Stimulated activated CD4-positive, alpha-beta T cell treated with anti-CD3 and anti-CD28 coated beads, Interleukin-4, amount 100 ng/mL, for 1 hour (primary cell): ENCODE measurements around the gene OCEL1.
"Not testable (repeated sequence)": the region's sequence is repeated elsewhere in the genome, so short reads cannot be mapped to it uniquely, and the experiment has no call there.

ENCODE experiments used
- DNase-seq: peaks from one replicate; pipeline ENCODE4 v3.0.0-alpha.2; 2020

Gene OCEL1

DNA sequence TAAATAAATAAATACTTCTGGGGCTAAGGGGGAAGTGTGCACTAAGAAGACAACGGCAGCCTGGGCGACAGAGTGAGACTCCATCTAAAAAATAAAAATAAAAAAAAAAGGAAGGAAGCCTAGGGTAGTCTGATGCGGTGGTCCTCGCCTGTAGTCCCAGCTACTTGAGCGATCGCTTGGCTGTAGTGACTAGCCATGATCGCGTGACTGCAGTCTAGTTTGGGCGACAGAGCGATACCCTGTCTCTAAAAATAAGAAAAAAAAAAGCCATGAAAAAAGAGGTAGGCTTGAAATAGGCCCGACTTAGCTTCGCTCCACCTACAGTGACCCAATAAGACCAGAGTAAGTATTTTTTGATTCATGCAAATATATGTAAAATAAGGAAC, 40.6 kb downstream of the OCEL1 start:
- no peak for DNase-seq

DNA sequence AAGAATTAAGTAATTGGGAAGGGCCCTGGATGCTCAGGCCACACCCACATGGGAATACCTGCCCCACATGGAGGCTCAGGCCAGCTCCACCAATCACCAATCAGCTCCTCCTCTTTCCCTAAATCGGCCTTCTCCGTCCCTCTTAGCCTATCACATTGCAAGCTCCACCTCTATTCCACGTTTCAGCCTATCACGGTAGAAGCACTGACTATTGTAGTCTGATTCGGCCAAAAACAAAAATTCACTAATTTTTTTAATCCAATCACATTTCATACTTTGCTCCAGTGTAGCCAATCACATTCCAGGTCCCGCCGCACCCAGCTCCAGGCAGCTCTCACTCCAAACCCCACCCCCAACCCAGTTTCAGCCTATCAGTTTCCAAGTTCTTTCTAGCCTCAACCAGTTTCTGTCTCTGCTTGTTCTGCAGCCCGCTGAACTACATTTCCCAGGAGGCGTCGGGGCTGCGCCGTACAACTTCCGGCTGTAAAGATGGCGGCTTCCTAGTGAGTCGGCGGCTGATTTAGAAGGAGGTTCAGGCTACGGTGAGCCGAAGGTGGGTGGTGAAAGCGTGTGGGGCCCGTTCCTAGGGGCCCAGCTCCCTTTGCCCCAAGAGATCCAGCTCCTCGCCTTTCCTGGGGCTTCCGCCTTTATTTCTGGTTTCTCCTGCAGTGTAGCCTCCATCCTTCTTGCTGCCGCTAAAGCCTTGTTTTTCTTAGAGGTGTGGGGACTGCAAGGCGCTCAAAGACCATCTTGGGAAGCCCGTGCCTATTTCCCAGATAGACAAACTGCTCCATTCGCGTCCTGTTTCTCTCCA, 41.2 kb downstream of the OCEL1 start, which contains the start of gene BABAM1:
BABAM1 (plus strand) TSS at position 469 of the 814 bp plus-strand sequence. CDS start 1,364 bp downstream, outside the sequence.
- peak; percentile 89 for DNase-seq

DNA sequence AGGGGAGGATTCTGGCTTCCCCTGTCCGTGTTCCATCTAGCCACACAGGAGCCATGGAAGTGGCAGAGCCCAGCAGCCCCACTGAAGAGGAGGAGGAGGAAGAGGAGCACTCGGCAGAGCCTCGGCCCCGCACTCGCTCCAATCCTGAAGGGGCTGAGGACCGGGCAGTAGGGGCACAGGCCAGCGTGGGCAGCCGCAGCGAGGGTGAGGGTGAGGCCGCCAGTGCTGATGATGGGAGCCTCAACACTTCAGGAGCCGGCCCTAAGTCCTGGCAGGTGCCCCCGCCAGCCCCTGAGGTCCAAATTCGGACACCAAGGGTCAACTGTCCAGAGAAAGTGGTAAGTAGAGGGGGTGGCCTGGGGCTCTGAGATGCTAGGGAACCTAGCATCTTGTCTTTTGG, 42.7 kb downstream of the OCEL1 start:
- DNase-seq: no peak

DNA sequence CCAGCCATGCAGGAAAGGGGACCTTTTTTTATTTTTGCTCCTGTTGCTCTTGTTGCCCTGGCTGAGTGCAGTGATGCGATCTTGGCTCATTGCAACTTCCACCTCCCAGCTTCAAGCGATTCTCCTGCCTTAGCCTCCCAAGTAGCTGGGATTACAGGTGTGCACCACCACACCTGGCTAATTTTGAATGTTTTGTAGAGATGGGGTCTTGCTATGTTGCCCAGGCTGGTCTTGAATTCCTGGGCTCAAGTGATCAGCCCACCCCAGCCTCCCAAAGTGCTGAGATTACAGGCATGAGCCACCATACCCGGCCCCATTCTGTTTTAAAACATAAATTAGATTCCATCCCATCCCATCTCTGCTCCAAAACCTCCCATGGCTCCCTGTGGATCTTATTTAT, 48.9 kb downstream of the OCEL1 start:
- DNase-seq: not testable (repeated sequence)

DNA sequence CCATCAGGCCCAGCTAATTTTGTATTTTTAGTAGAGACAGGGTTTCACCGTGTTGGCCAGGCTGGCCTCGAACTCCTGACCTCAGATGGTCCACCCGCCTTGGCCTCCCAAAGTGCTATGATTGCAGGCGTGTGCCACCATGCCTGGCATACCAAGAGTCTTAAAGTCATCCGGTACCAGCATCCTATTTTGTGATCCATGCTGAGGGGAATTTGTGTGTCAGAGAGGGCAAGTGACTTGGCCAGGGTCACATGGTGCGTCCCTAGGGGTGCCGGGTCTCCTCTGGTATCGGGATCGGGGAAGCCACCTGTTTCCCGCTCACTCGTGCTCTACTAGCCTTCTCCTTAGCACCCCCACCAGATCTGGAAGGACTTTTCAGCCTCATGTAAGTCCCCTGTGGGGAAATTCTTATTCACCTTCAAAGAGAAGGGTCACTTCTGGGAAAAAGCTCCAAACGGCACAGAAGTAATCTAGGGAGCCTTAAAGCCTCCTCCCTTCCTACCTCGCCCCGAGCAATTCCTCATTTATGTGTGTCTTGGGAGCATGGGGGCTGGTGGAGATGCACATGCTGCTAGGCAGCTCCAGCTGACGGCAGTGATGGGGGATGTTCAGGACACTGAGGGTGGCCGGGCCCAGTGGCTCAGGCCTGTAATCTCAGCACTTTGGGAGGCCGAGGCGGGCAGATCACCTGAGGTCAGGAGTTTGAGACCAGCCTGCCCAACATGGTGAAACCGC, 49.6 kb downstream of the OCEL1 start:
- DNase-seq: no peak
